WTC11 (cell line): ENCODE results near the gene PPP1R18. TPM values are rescaled to one million over a fixed set of nuclear protein-coding genes. Genes with fewer than 3 reads are reported as not detected.

Experiments
- ATAC-seq: fragments of 200-7000 bp; cut with Tn5 transposase; 2 replicates; pipeline ENCODE4 v1.10.0; 2021; ENCODE audit warnings: mild to moderate bottlenecking, moderate library complexity
- CTCF ChIA-PET: fragments of 300-600 bp; sonication (Branson Sonifier 250); formaldehyde crosslinking; loops from one replicate; lab custom pipeline; 2021; ENCODE audit warnings: antibody characterized with exemption; lab: Charles Lee
- POLR2A ChIA-PET: fragments of 350-600 bp; sonication (Branson Sonifier 250); formaldehyde crosslinking; loops from one replicate; lab custom pipeline; 2021; ENCODE audit warnings: antibody characterized with exemption; lab: Charles Lee
- DNase-seq: peaks from one replicate; pipeline ENCODE4 v3.0.0; 2021; ENCODE audit warnings: low spot score
- H3K27ac Mint-ChIP-seq: 2 replicates; pipeline ENCODE4 v1.8.0; 2021; ENCODE audit warnings: mixed read lengths
- H3K27me3 Mint-ChIP-seq: 2 replicates; pipeline ENCODE4 v1.8.0; 2021; ENCODE audit warnings: low read depth, mild to moderate bottlenecking, moderate library complexity, mixed read lengths
- H3K36me3 Mint-ChIP-seq: 2 replicates; pipeline ENCODE4 v1.8.0; 2021; ENCODE audit warnings: mixed read lengths
- H3K4me1 Mint-ChIP-seq: 2 replicates; pipeline ENCODE4 v1.8.0; 2022; ENCODE audit warnings: mixed read lengths
- H3K4me3 Mint-ChIP-seq: 2 replicates; pipeline ENCODE4 v1.8.0; 2021; ENCODE audit warnings: mild to moderate bottlenecking, moderate library complexity, mixed read lengths
- H3K9me3 Mint-ChIP-seq: 2 replicates; pipeline ENCODE4 v1.8.0; 2021; ENCODE audit warnings: mixed read lengths
- ATF1 ChIP-seq: sonication (generic); formaldehyde crosslinking; IDR thresholded peaks from 2 replicates; pipeline ENCODE4 v1.8.1; 2023; ENCODE audit warnings: mild to moderate bottlenecking, moderate library complexity, missing genetic modification reagents
- CBFB ChIP-seq: sonication (generic); formaldehyde crosslinking; IDR thresholded peaks from 2 replicates; pipeline ENCODE4 v1.8.1; 2022; ENCODE audit warnings: mild to moderate bottlenecking, low read depth, missing genetic modification reagents
- CREB1 ChIP-seq: sonication (generic); formaldehyde crosslinking; IDR thresholded peaks from 2 replicates; pipeline ENCODE4 v1.8.0; 2023; ENCODE audit warnings: mild to moderate bottlenecking, missing genetic modification reagents
- FOXK1 ChIP-seq: sonication (generic); formaldehyde crosslinking; IDR thresholded peaks from 2 replicates; pipeline ENCODE4 v1.8.0; 2022; ENCODE audit warnings: mild to moderate bottlenecking, moderate library complexity, missing genetic modification reagents
- GTF2I ChIP-seq: fragments of 250-450 bp; sonication (Bioruptor Pico); conservative IDR thresholded peaks from 2 replicates; pipeline ENCODE4 v1.4.0; 2021; ENCODE audit warnings: mild to moderate bottlenecking
- KAT7 ChIP-seq: sonication (generic); formaldehyde crosslinking; IDR thresholded peaks from 2 replicates; pipeline ENCODE4 v1.8.1; 2023; ENCODE audit warnings: missing genetic modification reagents, mild to moderate bottlenecking, borderline replicate concordance
- NFYB ChIP-seq: sonication (generic); formaldehyde crosslinking; conservative IDR thresholded peaks from 2 replicates; pipeline ENCODE4 v1.8.0; 2022; ENCODE audit warnings: low read depth, missing genetic modification reagents
- TCF7 ChIP-seq: sonication (generic); formaldehyde crosslinking; IDR thresholded peaks from 2 replicates; pipeline ENCODE4 v1.8.0; 2022; ENCODE audit warnings: mild to moderate bottlenecking, low read depth, missing genetic modification reagents, moderate library complexity
- TEAD4 ChIP-seq: sonication (generic); formaldehyde crosslinking; IDR thresholded peaks from 2 replicates; pipeline ENCODE4 v1.8.0; 2022; ENCODE audit warnings: mild to moderate bottlenecking, missing genetic modification reagents
- ZNF219 ChIP-seq: sonication (generic); formaldehyde crosslinking; IDR thresholded peaks from 2 replicates; pipeline ENCODE4 v1.8.0; 2023; ENCODE audit warnings: missing genetic modification reagents, mild to moderate bottlenecking, borderline replicate concordance
- ZNF232 ChIP-seq: sonication (generic); formaldehyde crosslinking; IDR thresholded peaks from 2 replicates; pipeline ENCODE4 v1.8.0; 2022; ENCODE audit warnings: mild to moderate bottlenecking, missing genetic modification reagents
- ZNF317 ChIP-seq: sonication (generic); formaldehyde crosslinking; IDR thresholded peaks from 2 replicates; pipeline ENCODE4 v1.8.1; 2023; ENCODE audit warnings: low read depth, mild to moderate bottlenecking, moderate library complexity, missing genetic modification reagents, borderline replicate concordance
- total RNA-seq: library from RNA; stranded (reverse); gene quantifications from 3 replicates; pipeline ENCODE4 v1.2.3, GENCODE V29; 2021
- TF ChIP-seq, protein P1 (sequence below): sonication (generic); formaldehyde crosslinking; IDR thresholded peaks from 2 replicates; pipeline ENCODE4 v1.8.1; 2023; ENCODE audit warnings: mild to moderate bottlenecking, missing genetic modification reagents, moderate library complexity
- TF ChIP-seq, protein P2 (sequence below): sonication (generic); formaldehyde crosslinking; IDR thresholded peaks from 2 replicates; pipeline ENCODE4 v1.8.0; 2022; ENCODE audit warnings: mild to moderate bottlenecking, missing genetic modification reagents
- TF ChIP-seq, protein P3 (sequence below): sonication (generic); formaldehyde crosslinking; IDR thresholded peaks from 2 replicates; pipeline ENCODE4 v1.8.0; 2022; ENCODE audit warnings: mild to moderate bottlenecking, missing genetic modification reagents
- TF ChIP-seq, protein P4 (sequence below): sonication (generic); formaldehyde crosslinking; conservative IDR thresholded peaks from 2 replicates; pipeline ENCODE4 v1.8.1; 2022; ENCODE audit warnings: mild to moderate bottlenecking, missing genetic modification reagents
- TF ChIP-seq, protein P5 (sequence below): fragments of 250-450 bp; sonication (Bioruptor Pico); IDR thresholded peaks from 2 replicates; pipeline ENCODE4 v1.9.0; 2021; ENCODE audit warnings: moderate library complexity, mild to moderate bottlenecking, inconsistent platforms, borderline replicate concordance
- TF ChIP-seq, protein P6 (sequence below): sonication (generic); formaldehyde crosslinking; IDR thresholded peaks from 2 replicates; pipeline ENCODE4 v1.8.0; 2022; ENCODE audit warnings: mild to moderate bottlenecking, missing genetic modification reagents
- TF ChIP-seq, protein P7 (sequence below): sonication (generic); formaldehyde crosslinking; IDR thresholded peaks from 2 replicates; pipeline ENCODE4 v1.8.1; 2022; ENCODE audit warnings: low read depth, missing genetic modification reagents, borderline replicate concordance
- TF ChIP-seq, protein P8 (sequence below): fragments of 250-450 bp; sonication (Bioruptor Pico); IDR thresholded peaks from 2 replicates; pipeline ENCODE4 v1.9.0; 2021; ENCODE audit warnings: mild to moderate bottlenecking

PPP1R18 gene
- total RNA-seq, 1 experiment from 2014 or later: 36.5 TPM

DNA sequence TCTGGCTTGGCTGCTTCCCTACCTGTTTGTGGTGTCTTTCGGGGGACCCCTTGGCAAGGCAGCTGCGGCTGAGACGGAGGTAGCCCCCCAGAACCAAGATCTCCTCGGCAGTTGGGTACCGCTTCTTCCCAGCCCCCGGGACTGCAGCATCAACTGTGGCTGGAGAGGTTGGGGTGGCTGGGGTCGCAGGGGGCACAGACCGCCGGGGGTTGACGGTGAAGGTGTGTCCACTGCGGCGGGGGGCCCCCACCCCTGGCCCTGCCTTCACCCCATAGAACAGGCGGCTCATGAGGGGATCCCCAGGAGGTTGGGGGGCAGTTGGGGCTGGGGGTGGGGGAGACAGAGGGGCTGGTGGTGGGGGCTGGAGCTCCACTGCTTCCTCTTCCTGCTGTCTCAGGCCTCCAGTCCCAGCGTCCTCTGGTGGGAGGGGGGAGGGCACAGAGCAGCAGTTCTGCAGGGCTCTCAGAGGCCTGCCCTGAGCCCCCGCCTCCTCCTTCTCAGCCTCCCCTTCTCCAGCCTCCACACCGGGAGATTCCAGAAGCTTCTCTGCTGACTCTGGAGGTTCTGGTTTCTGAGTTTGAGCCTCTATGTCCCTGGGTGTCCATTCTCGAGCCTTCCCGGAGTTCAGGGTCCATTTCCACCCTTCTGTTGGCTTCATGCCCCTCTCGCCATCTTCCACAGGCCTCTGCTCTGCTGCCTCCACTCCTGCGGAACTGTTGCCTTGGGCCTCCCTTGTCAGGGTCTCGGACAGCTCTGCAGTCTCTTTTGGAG is 1.9 kb downstream of the PPP1R18 start:
- peaks cover 3% of the 10 kb centered on the region for H3K36me3 Mint-ChIP-seq
- no peaks in the 10 kb centered on the region for H3K9me3 Mint-ChIP-seq
- no peak for ATAC-seq
- H3K27ac Mint-ChIP-seq: peak overlapping the region; percentile 7; the same call in 1 of the 2 replicates
- DNase-seq: no peak
- CTCF ChIA-PET: interaction anchor here (0.6 to 9.7 kb wide), 6 partner anchors 10 to 163 kb away, joined by 3 to 131 read pairs (median 4); partner anchors contain the start of gene MDC1
- H3K27me3 Mint-ChIP-seq: no peaks in the 10 kb centered on the region
- POLR2A ChIA-PET: interaction anchor here (1.4 kb wide), 1 partner anchor 36 kb away, joined by 4 read pairs; no protein-coding TSS in a partner anchor
- TF ChIP-seq ZNF317 (CRISPR knock-in tag) (no peak), NFYB (CRISPR knock-in tag) (no peak), ZNF232 (no peak), ZNF219 (no peak), CREB1 (CRISPR knock-in tag) (no peak), ATF1 (no peak), KAT7 (CRISPR knock-in tag) (no peak), TCF7 (CRISPR knock-in tag) (no peak), FOXK1 (CRISPR knock-in tag) (no peak), CBFB (no peak), TEAD4 (CRISPR knock-in tag) (no peak), GTF2I (no peak)
- TF ChIP-seq, protein P1, sequence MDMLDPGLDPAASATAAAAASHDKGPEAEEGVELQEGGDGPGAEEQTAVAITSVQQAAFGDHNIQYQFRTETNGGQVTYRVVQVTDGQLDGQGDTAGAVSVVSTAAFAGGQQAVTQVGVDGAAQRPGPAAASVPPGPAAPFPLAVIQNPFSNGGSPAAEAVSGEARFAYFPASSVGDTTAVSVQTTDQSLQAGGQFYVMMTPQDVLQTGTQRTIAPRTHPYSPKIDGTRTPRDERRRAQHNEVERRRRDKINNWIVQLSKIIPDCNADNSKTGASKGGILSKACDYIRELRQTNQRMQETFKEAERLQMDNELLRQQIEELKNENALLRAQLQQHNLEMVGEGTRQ (CRISPR knock-in tag): no peak
- TF ChIP-seq, protein P2, sequence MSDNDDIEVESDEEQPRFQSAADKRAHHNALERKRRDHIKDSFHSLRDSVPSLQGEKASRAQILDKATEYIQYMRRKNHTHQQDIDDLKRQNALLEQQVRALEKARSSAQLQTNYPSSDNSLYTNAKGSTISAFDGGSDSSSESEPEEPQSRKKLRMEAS (CRISPR knock-in tag): no peak
- TF ChIP-seq, protein P3, sequence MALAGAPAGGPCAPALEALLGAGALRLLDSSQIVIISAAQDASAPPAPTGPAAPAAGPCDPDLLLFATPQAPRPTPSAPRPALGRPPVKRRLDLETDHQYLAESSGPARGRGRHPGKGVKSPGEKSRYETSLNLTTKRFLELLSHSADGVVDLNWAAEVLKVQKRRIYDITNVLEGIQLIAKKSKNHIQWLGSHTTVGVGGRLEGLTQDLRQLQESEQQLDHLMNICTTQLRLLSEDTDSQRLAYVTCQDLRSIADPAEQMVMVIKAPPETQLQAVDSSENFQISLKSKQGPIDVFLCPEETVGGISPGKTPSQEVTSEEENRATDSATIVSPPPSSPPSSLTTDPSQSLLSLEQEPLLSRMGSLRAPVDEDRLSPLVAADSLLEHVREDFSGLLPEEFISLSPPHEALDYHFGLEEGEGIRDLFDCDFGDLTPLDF (CRISPR knock-in tag): no peak
- TF ChIP-seq, protein P4, sequence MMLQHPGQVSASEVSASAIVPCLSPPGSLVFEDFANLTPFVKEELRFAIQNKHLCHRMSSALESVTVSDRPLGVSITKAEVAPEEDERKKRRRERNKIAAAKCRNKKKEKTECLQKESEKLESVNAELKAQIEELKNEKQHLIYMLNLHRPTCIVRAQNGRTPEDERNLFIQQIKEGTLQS (CRISPR knock-in tag): no peak
- TF ChIP-seq, protein P5, sequence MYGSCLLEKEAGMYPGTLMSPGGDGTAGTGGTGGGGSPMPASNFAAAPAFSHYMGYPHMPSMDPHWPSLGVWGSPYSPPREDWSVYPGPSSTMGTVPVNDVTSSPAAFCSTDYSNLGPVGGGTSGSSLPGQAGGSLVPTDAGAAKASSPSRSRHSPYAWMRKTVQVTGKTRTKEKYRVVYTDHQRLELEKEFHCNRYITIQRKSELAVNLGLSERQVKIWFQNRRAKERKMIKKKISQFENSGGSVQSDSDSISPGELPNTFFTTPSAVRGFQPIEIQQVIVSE (CRISPR knock-in tag): no peak
- TF ChIP-seq, protein P6, sequence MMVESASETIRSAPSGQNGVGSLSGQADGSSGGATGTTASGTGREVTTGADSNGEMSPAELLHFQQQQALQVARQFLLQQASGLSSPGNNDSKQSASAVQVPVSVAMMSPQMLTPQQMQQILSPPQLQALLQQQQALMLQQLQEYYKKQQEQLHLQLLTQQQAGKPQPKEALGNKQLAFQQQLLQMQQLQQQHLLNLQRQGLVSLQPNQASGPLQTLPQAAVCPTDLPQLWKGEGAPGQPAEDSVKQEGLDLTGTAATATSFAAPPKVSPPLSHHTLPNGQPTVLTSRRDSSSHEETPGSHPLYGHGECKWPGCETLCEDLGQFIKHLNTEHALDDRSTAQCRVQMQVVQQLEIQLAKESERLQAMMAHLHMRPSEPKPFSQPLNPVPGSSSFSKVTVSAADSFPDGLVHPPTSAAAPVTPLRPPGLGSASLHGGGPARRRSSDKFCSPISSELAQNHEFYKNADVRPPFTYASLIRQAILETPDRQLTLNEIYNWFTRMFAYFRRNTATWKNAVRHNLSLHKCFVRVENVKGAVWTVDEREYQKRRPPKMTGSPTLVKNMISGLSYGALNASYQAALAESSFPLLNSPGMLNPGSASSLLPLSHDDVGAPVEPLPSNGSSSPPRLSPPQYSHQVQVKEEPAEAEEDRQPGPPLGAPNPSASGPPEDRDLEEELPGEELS: no peak
- TF ChIP-seq, protein P7, sequence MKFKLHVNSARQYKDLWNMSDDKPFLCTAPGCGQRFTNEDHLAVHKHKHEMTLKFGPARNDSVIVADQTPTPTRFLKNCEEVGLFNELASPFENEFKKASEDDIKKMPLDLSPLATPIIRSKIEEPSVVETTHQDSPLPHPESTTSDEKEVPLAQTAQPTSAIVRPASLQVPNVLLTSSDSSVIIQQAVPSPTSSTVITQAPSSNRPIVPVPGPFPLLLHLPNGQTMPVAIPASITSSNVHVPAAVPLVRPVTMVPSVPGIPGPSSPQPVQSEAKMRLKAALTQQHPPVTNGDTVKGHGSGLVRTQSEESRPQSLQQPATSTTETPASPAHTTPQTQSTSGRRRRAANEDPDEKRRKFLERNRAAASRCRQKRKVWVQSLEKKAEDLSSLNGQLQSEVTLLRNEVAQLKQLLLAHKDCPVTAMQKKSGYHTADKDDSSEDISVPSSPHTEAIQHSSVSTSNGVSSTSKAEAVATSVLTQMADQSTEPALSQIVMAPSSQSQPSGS (CRISPR knock-in tag): no peak
- TF ChIP-seq, protein P8, sequence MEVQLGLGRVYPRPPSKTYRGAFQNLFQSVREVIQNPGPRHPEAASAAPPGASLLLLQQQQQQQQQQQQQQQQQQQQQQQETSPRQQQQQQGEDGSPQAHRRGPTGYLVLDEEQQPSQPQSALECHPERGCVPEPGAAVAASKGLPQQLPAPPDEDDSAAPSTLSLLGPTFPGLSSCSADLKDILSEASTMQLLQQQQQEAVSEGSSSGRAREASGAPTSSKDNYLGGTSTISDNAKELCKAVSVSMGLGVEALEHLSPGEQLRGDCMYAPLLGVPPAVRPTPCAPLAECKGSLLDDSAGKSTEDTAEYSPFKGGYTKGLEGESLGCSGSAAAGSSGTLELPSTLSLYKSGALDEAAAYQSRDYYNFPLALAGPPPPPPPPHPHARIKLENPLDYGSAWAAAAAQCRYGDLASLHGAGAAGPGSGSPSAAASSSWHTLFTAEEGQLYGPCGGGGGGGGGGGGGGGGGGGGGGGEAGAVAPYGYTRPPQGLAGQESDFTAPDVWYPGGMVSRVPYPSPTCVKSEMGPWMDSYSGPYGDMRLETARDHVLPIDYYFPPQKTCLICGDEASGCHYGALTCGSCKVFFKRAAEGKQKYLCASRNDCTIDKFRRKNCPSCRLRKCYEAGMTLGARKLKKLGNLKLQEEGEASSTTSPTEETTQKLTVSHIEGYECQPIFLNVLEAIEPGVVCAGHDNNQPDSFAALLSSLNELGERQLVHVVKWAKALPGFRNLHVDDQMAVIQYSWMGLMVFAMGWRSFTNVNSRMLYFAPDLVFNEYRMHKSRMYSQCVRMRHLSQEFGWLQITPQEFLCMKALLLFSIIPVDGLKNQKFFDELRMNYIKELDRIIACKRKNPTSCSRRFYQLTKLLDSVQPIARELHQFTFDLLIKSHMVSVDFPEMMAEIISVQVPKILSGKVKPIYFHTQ (CRISPR knock-in tag): no peak
- peaks cover 68% of the 10 kb centered on the region for H3K4me1 Mint-ChIP-seq
- peak overlapping the region; percentile 80 for H3K4me3 Mint-ChIP-seq
